Measurements from ENCODE around the gene KCTD20. TPM values are rescaled to one million over a fixed set of nuclear protein-coding genes. Genes with fewer than 3 reads are reported as not detected.
A peak's percentile ranks its signal among the peaks of the same experiment; 100 is the strongest.

KCTD20 gene
- total RNA-seq, 1 experiment from 2014 or later = 32.4 TPM

DNA sequence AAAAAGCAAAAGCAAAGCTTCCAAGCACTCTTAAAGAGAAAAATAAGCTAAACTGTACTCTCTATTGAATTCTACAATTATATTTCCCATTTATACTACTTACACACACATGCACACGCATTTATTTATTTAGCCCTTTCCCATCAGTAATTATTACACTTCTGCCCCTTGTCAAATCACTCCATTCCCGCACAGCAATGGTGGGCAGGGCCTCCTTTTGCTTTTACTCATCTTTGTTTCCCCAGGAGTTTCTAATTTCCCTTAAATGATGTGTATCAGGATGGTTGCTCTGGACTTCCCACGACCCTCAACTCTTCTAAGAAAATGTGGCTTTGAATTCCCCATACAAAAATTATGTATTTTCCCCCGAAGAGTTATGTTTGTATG lies 20.1 kb upstream of the KCTD20 start:
- no peaks in the 10 kb centered on the region for H3K9me3 Mint-ChIP-seq (ENCODE audit: unreplicated experiment)
- ChIA-PET CTCF (interaction anchor here (0.6 to 1.1 kb wide), 3 partner anchors 18 to 27 kb away, joined by 3 to 4 read pairs (median 4); no protein-coding TSS in a partner anchor), POLR2A (interaction anchor here (0.6 to 1.7 kb wide), 4 partner anchors 19 to 154 kb away, joined by 3 to 16 read pairs (median 8); no protein-coding TSS in a partner anchor)
- H3K9me3 ChIP-seq = no peaks in the 10 kb centered on the region
- intact Hi-C loops (cut with micrococcal nuclease; ENCODE audit: unreplicated experiment) = loop anchor here (1.0 to 10.0 kb wide), 3 partner anchors 20 to 182 kb away; partner anchors contain the start of genes KCTD20, PXT1 and STK38
- peak overlapping the region; percentile 28 for H3K4me3 ChIP-seq (ENCODE audit: low read depth, low read length)
- H3K27me3 Mint-ChIP-seq (ENCODE audit: insufficient read depth, unreplicated experiment) = no peaks in the 10 kb centered on the region
- peaks cover 13% of the 10 kb centered on the region for H3K36me3 Mint-ChIP-seq (ENCODE audit: insufficient read depth, unreplicated experiment)
- no TSS peak for BruUV-seq (replicated peaks)
- no peak for DNase-seq
- no peaks in the 10 kb centered on the region for H3K36me3 ChIP-seq (ENCODE audit: control insufficient read depth, insufficient read depth, low read length)
- H3K27me3 ChIP-seq (replicated peaks; ENCODE audit: control insufficient read depth, insufficient read depth, low read length) = no peaks in the 10 kb centered on the region
- H3K4me3 Mint-ChIP-seq (ENCODE audit: unreplicated experiment) = peak overlapping the region; percentile 81
- H3K4me1 Mint-ChIP-seq (ENCODE audit: low read depth, unreplicated experiment) = peaks cover 15% of the 10 kb centered on the region
- H3K27ac Mint-ChIP-seq (ENCODE audit: unreplicated experiment) = peak overlapping the region; percentile 82
- H3K4me1 ChIP-seq = peaks cover 18% of the 10 kb centered on the region
- no peak for TF ChIP-seq CTCF (IDR thresholded peaks at IDR 0.05; ENCODE audit: insufficient read depth in 1 of 2, low read depth in 1 of 2, low read length in 1 of 2, severe bottlenecking in 1 of 2, unreplicated experiment in 1 of 2)

DNA sequence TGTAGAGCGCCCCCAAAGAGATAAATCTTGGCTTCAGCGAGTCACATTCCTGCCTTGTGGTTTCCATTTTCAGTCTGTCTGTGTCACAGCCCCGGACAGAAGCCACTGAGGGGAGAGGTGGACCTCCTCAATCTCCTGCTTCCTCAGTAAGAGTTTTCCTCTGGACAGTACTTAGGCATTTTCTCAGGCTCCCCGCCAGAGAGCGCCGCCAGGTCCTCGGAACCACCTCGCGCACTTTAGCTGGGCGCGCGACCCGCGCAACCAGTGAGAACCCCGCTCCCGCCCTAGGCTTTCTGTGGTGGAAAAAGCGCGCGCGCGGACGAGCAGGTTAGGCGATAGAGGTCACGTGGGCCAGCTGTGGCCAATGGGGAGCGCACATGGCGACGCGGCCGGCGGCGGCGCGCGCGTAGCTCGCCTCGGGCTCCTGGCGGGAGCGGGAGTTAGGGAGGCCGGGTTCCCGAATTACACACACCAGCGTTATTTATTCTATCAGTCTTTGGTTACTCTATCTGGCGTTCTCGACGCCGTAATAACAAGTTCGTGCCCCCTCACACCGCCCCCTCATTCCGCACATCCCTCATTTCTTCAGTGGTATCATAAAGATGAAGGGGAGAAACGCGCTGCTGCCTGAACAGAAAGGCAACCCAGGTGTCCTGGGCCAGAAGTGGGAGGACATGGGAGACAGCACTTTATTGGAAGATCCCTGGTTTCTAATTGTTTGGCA lies 19.5 kb upstream of the KCTD20 start:
- no peaks in the 10 kb centered on the region for H3K27me3 Mint-ChIP-seq (ENCODE audit: insufficient read depth, unreplicated experiment)
- H3K4me1 Mint-ChIP-seq (ENCODE audit: low read depth, unreplicated experiment) = peaks cover 15% of the 10 kb centered on the region
- Histone ChIP-seq H3K4me1 (peaks cover 22% of the 10 kb centered on the region), H3K4me3 (ENCODE audit: low read depth, low read length) (peak overlapping the region; percentile 58), H3K27me3 (replicated peaks; ENCODE audit: control insufficient read depth, insufficient read depth, low read length) (no peaks in the 10 kb centered on the region), H3K9me3 (no peaks in the 10 kb centered on the region), H3K36me3 (ENCODE audit: control insufficient read depth, insufficient read depth, low read length) (no peaks in the 10 kb centered on the region)
- peaks cover 13% of the 10 kb centered on the region for H3K36me3 Mint-ChIP-seq (ENCODE audit: insufficient read depth, unreplicated experiment)
- no TSS peak for BruUV-seq (replicated peaks)
- ChIA-PET CTCF (interaction anchor here (0.6 to 1.1 kb wide), 5 partner anchors 18 to 55 kb away, joined by 3 to 6 read pairs (median 4); partner anchors contain the start of gene KCTD20), POLR2A (interaction anchor here (0.5 to 1.7 kb wide), 5 partner anchors 18 to 395 kb away, joined by 3 to 16 read pairs (median 7); no protein-coding TSS in a partner anchor)
- DNase-seq = peak; percentile 99
- H3K9me3 Mint-ChIP-seq (ENCODE audit: unreplicated experiment) = no peaks in the 10 kb centered on the region
- peak; percentile 56 to 76 for TF ChIP-seq CTCF (IDR thresholded peaks at IDR 0.05; ENCODE audit: insufficient read depth in 1 of 2, low read depth in 1 of 2, low read length in 1 of 2, severe bottlenecking in 1 of 2, unreplicated experiment in 1 of 2)
- H3K27ac Mint-ChIP-seq (ENCODE audit: unreplicated experiment) = peak overlapping the region; percentile 82
- peak overlapping the region; percentile 81 for H3K4me3 Mint-ChIP-seq (ENCODE audit: unreplicated experiment)
- intact Hi-C loops (cut with micrococcal nuclease; ENCODE audit: unreplicated experiment) = loop anchor here (1.0 to 10.0 kb wide), 3 partner anchors 19 to 182 kb away; partner anchors contain the start of genes KCTD20, PXT1 and STK38

DNA sequence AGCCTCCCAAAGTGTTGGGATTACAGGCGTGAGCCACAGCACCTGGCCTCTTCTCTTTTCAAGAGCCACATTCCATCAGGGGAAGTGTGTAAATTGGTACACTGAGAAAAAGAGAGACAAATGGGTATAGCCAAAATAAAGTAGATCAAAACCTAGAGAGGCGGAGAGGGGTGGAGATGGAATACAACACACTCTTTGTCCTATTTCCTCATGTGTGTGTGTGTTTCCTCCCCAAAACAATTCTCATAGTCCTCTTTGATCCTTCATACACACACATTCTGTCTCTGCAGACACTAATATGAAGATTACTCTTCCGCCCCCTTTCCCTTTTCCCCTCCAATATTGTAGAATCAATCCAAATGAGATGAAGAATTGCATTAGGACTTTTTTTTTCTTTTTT lies 16.2 kb upstream of the KCTD20 start:
- ChIA-PET POLR2A (no interaction called here), CTCF (no interaction called here)
- Mint-ChIP-seq H3K27me3 (ENCODE audit: insufficient read depth, unreplicated experiment) (no peaks in the 10 kb centered on the region), H3K4me1 (ENCODE audit: low read depth, unreplicated experiment) (peaks cover 22% of the 10 kb centered on the region), H3K36me3 (ENCODE audit: insufficient read depth, unreplicated experiment) (peaks cover 13% of the 10 kb centered on the region), H3K4me3 (ENCODE audit: unreplicated experiment) (no peak overlapping the region), H3K27ac (ENCODE audit: unreplicated experiment) (no peak overlapping the region), H3K9me3 (ENCODE audit: unreplicated experiment) (no peaks in the 10 kb centered on the region)
- DNase-seq = no peak
- Histone ChIP-seq H3K9me3 (no peaks in the 10 kb centered on the region), H3K4me3 (ENCODE audit: low read depth, low read length) (no peak overlapping the region), H3K4me1 (peaks cover 39% of the 10 kb centered on the region), H3K36me3 (ENCODE audit: control insufficient read depth, insufficient read depth, low read length) (no peaks in the 10 kb centered on the region), H3K27me3 (replicated peaks; ENCODE audit: control insufficient read depth, insufficient read depth, low read length) (no peaks in the 10 kb centered on the region)
- no peak for TF ChIP-seq CTCF (IDR thresholded peaks at IDR 0.05; ENCODE audit: insufficient read depth in 1 of 2, low read depth in 1 of 2, low read length in 1 of 2, severe bottlenecking in 1 of 2, unreplicated experiment in 1 of 2)
- BruUV-seq (replicated peaks) = no TSS peak
- intact Hi-C loops (cut with micrococcal nuclease; ENCODE audit: unreplicated experiment) = loop anchor here (10.0 kb wide), 1 partner anchor 178 kb away; no protein-coding TSS in a partner anchor

All from Caco-2 (cell line).